Psoas muscle (tissue), 8 donors: ENCODE data around the gene PHETA1. TPM values are rescaled to one million over a fixed set of nuclear protein-coding genes. Genes with fewer than 3 reads are reported as not detected.

ENCODE experiments used
- ATAC-seq, 4 donors: fragments of 200-7000 bp; cut with Tn5 transposase; one replicate each; pipeline ENCODE4 v1.9.1; 2020; ENCODE audit warnings: moderate library complexity in 3 of 4, mild to moderate bottlenecking in 2 of 4
- DNase-seq, 2 donors: peaks; one replicate each; pipeline ENCODE4 v3.0.0-alpha.2; 2020
- H3K27ac ChIP-seq: fragments of 200-600 bp; one replicate; pipeline ENCODE4 v1.8.0; 2022
- H3K27me3 ChIP-seq, 3 donors: fragments of 200-600 bp in 1 of 3; one replicate each; pipeline versions ENCODE4 v1.6.1 to v1.8.0; 2013 to 2022; ENCODE audit warnings: low read length in 2 of 3, mild to moderate bottlenecking in 2 of 3, moderate library complexity in 1 of 3; ENCODE audit not compliant: insufficient read depth in 3 of 3
- H3K36me3 ChIP-seq, 2 donors: fragments of 200-600 bp in 1 of 2; one replicate each; pipeline versions ENCODE4 v1.6.1 to v1.8.0; 2013 to 2022; ENCODE audit warnings: low read depth in 1 of 2, mild to moderate bottlenecking in 1 of 2, moderate library complexity in 1 of 2; ENCODE audit not compliant: insufficient read depth in 1 of 2
- H3K4me1 ChIP-seq: fragments of 200-600 bp; one replicate; pipeline ENCODE4 v1.8.0; 2022
- H3K4me3 ChIP-seq: fragments of 200-600 bp; one replicate; pipeline ENCODE4 v1.8.0; 2022; ENCODE audit warnings: mild to moderate bottlenecking
- H3K9me3 ChIP-seq: fragments of 200-600 bp; one replicate; pipeline ENCODE4 v1.8.0; 2022
- CTCF ChIP-seq: fragments of 200-600 bp; IDR thresholded peaks from one replicate; pipeline ENCODE4 v1.8.0; 2022; ENCODE audit warnings: antibody characterized with exemption
- WGBS, 3 donors: extraction: QIAGEN DNeasy Blood & Tissue Kit; methylation state at CpG; one replicate each; pipeline versions ENCODE4 v1.1.6 to v1.1.7; 2013; 5-methylcytosine and 5-hydroxymethylcytosine counted together
- intact Hi-C, 2 donors: fragments of 100-400 bp; cut with DNase I; formaldehyde crosslinking; loops; one replicate each; pipeline versions ENCODE4 v1.11.0 to v1.14.2; 2022
- polyA plus RNA-seq, 3 donors: library from polyadenylated mRNA; stranded (reverse); fragments of 200-250 nt; gene quantifications; one replicate each; pipeline ENCODE4 v1.2.3, GENCODE V29; 2013
- total RNA-seq, 4 donors: library from RNA; stranded (reverse); fragmentation: NEBNext Ultra II Directional in 2 of 4; extraction: Animal tissue kit (Norgen Biotek cat#: 25700) in 2 of 4; gene quantifications; one replicate each; pipeline versions ENCODE4 v1.2.1 to v1.2.4, GENCODE V29; 2021 to 2023
- donor health status: healthy with polysubstance abuse.
- donor health status: DM: no; HTN: no; CAD: no; lungs with moderate emphysema.
- donor health status: Bipolar disorder and iron deficiency.
- donor health status: healthy.
- donor health status: DM: yes; HTN: yes; CAD: no.
- donor health status: DM: no; HTN: no; CAD: no.
- donor health status: DM: no; HTN: no; CAD: no.
- donor health status: DM: yes; HTN: yes; CAD: no.

The PHETA1 gene
- total and polyA plus RNA-seq, 7 donors = 5.3 to 19.9 (median 7.0) TPM

- WGBS, 3 donors = 18 to 33% (median 26%) methylated on average over 11 of the region's 11 CpGs
Observed at GRCh38 chr12:111359231-111359913, 9.5 kb downstream of the PHETA1 start.

GRCh38 chr12:111355201-111355925 is 13.5 kb downstream of the PHETA1 start:
- no peaks in the 10 kb centered on the region for H3K4me1 ChIP-seq
- DNase-seq = no peak
- 64 to 74% (median 73%) methylated on average over 9 of the region's 9 CpGs for WGBS, 3 donors
- H3K27ac ChIP-seq = no peak overlapping the region
- no peak for ATAC-seq
- no peak overlapping the region for H3K4me3 ChIP-seq
- H3K9me3 ChIP-seq = no peaks in the 10 kb centered on the region
- no peak for TF ChIP-seq CTCF
- H3K27me3 ChIP-seq = peaks cover 0 to 2% (median 2%) of the 10 kb centered on the region in 3 donors
- H3K36me3 ChIP-seq = no peaks in the 10 kb centered on the region
- intact Hi-C loops = no loop called here

More at GRCh38 chr12:111359231-111359913, 9.5 kb downstream of the PHETA1 start:
- intact Hi-C loops = no loop called here
- no peaks in the 10 kb centered on the region for H3K9me3 ChIP-seq
- no peak overlapping the region for H3K4me3 ChIP-seq
- no peak for TF ChIP-seq CTCF
- H3K4me1 ChIP-seq = peaks cover 9% of the 10 kb centered on the region
- H3K27ac ChIP-seq = no peak overlapping the region
- DNase-seq = no peak
- H3K36me3 ChIP-seq = peaks cover 4 to 6% of the 10 kb centered on the region in 2 donors
- ATAC-seq = no peak
- peaks cover 0 to 2% (median 2%) of the 10 kb centered on the region in 3 donors for H3K27me3 ChIP-seq

GRCh38 chr12:111354511-111354910 is 14.4 kb downstream of the PHETA1 start:
- no peak for TF ChIP-seq CTCF
- H3K9me3 ChIP-seq = no peaks in the 10 kb centered on the region
- peaks cover 0 to 3% (median 2%) of the 10 kb centered on the region in 3 donors for H3K27me3 ChIP-seq
- ATAC-seq (no peak), DNase-seq (no peak)
- H3K27ac ChIP-seq = no peak overlapping the region
- intact Hi-C loops = no loop called here
- no peaks in the 10 kb centered on the region for H3K4me1 ChIP-seq
- no peak overlapping the region for H3K4me3 ChIP-seq
- WGBS, 3 donors = 84 to 87% (median 85%) methylated on average over 5 of the region's 5 CpGs
- no peaks in the 10 kb centered on the region for H3K36me3 ChIP-seq

- intact Hi-C loops = no loop called here
- Histone ChIP-seq H3K27me3 (peaks cover 0 to 4% (median 2%) of the 10 kb centered on the region in 3 donors), H3K36me3 (no peaks in the 10 kb centered on the region), H3K9me3 (no peaks in the 10 kb centered on the region), H3K4me3 (no peak overlapping the region), H3K27ac (no peak overlapping the region), H3K4me1 (no peaks in the 10 kb centered on the region)
- 67 to 78% (median 68%) methylated on average over 5 of the region's 5 CpGs for WGBS, 3 donors
- no peak for TF ChIP-seq CTCF
- DNase-seq (no peak), ATAC-seq (no peak)
Observed at GRCh38 chr12:111353603-111354295, 15.1 kb downstream of the PHETA1 start.
